HEK293 (cell line): ENCODE results near the gene RNASE4.

Experiments
- CTCF ChIA-PET: fragments of 350-600 bp; formaldehyde crosslinking; extraction: SDS; loops from one replicate; lab custom pipeline; 2021; ENCODE audit warnings: antibody characterized with exemption; lab: Yijun Ruan, JAX
- POLR2A ChIA-PET: fragments of 300-600 bp; formaldehyde crosslinking; extraction: SDS; loops from one replicate; lab custom pipeline; 2020; ENCODE audit warnings: antibody characterized with exemption, inconsistent platforms; lab: Yijun Ruan, JAX
- H3K27ac ChIP-seq: fragments of 200-500 bp; sonication (Bioruptor generic); 2 replicates; pipeline ENCODE4 v1.5.1; 2014; ENCODE audit warnings: low read depth, low read length, control low read depth, inconsistent platforms; ENCODE audit errors: extremely low read depth
- H3K36me3 ChIP-seq, 2 experiments: fragments of 200-500 bp in 1 of 2; sonication (Bioruptor generic) in 1 of 2; 1 replicate in 1 of 2; 2 replicates in 1 of 2; pipeline ENCODE4 v1.5.1; 2014 to 2017; ENCODE audit warnings: inconsistent platforms in 2 of 2, low read length in 2 of 2; ENCODE audit not compliant: control insufficient read depth in 2 of 2, insufficient read depth in 1 of 2
- H3K4me1 ChIP-seq: fragments of 200-500 bp; sonication (Bioruptor generic); 2 replicates; pipeline ENCODE4 v1.5.1; 2014; ENCODE audit warnings: mild to moderate bottlenecking, low read length, inconsistent platforms; ENCODE audit not compliant: control insufficient read depth, insufficient read depth
- H3K4me3 ChIP-seq: 2 replicates; pipeline ENCODE4 v1.5.1; 2011; ENCODE audit warnings: low read depth, mild to moderate bottlenecking, control low read depth, low read length, moderate library complexity
- H3K9me3 ChIP-seq: fragments of 200-500 bp; sonication (Bioruptor generic); 2 replicates; pipeline ENCODE4 v1.5.1; 2014; ENCODE audit warnings: low read depth, low read length, inconsistent platforms; ENCODE audit not compliant: control insufficient read depth, insufficient read depth
- PRDM10 ChIP-seq: fragments of 450-650 bp; formaldehyde crosslinking; IDR thresholded peaks from 2 replicates; pipeline ENCODE4 v1.5.1; 2016; ENCODE audit warnings: missing biosample characterization, missing genetic modification characterization
- SP7 ChIP-seq: fragments of 450-650 bp; formaldehyde crosslinking; IDR thresholded peaks from 2 replicates; pipeline ENCODE4 v1.5.1; 2016; ENCODE audit warnings: missing biosample characterization, missing genetic modification characterization
- ZBTB20 ChIP-seq: fragments of 450-650 bp; formaldehyde crosslinking; IDR thresholded peaks from 2 replicates; pipeline ENCODE4 v1.5.1; 2016; ENCODE audit warnings: missing biosample characterization, missing genetic modification characterization
- ZNF114 ChIP-seq: fragments of 450-650 bp; formaldehyde crosslinking; IDR thresholded peaks from 2 replicates; pipeline ENCODE4 v1.5.0; 2017; ENCODE audit warnings: missing biosample characterization, missing genetic modification characterization
- ZNF639 ChIP-seq: fragments of 450-650 bp; formaldehyde crosslinking; IDR thresholded peaks from 2 replicates; pipeline ENCODE4 v1.5.1; 2016; ENCODE audit warnings: missing biosample characterization, missing genetic modification characterization
- ZNF701 ChIP-seq: fragments of 450-650 bp; formaldehyde crosslinking; IDR thresholded peaks from 2 replicates; pipeline ENCODE4 v1.5.1; 2016; ENCODE audit warnings: missing biosample characterization, missing genetic modification characterization
- ZNF747 ChIP-seq: fragments of 450-650 bp; formaldehyde crosslinking; IDR thresholded peaks from 2 replicates; pipeline ENCODE4 v1.5.1; 2016; ENCODE audit warnings: missing biosample characterization, missing genetic modification characterization
- ZSCAN30 ChIP-seq: fragments of 450-650 bp; IDR thresholded peaks from 2 replicates; pipeline ENCODE4 v1.5.1; 2018; ENCODE audit warnings: missing biosample characterization, mild to moderate bottlenecking, missing genetic modification characterization, moderate library complexity
- ZSCAN4 ChIP-seq: fragments of 450-650 bp; formaldehyde crosslinking; IDR thresholded peaks from 2 replicates; pipeline ENCODE4 v1.5.1; 2017; ENCODE audit warnings: missing biosample characterization, missing genetic modification characterization
- TF ChIP-seq, protein P1 (sequence below): fragments of 450-650 bp; formaldehyde crosslinking; IDR thresholded peaks from 2 replicates; pipeline ENCODE4 v1.5.1; 2016; ENCODE audit warnings: missing biosample characterization, missing genetic modification characterization

The RNASE4 gene

DNA sequence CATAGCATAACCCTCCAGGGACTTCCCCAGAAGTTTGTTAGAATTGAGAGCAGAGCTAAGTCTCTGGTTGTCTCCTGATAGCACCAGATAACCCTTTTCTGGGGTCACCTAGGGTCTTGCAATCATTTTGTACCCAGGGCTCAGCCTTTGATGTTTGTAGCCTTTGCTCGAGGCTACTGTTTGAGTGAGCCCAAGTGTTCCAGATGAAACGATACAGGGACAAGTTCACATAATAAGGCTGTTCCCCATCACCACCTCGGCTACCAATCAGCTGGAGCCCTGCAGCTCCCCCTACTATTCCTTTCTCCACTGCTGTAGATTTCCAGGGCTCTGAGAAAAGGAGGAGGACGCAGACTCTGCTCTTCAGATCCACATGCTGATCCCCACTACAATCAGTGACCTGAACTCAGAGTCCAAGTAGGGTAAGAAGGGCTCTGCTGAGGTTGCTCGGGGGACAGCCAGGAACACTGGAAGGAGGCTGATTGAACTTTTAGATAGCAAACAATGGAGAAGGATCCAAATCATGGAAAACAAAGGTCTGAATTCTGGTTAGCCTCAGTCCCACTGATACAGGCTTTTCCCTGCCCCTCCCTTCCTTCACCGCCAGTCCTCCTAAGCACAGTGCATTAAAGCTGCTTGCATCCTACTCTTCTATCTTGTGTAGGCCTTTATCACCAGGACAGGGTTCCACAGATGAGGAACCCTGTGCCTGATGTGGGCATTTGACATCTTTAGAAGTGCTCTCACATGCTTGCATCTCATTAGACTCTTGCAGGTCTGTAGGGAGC is 61.4 kb downstream of the RNASE4 start, which contains the start of gene EDDM3A:
Gene EDDM3A (plus strand): TSS at position 317 of the 788 bp plus-strand sequence. CDS start 1,694 bp downstream, outside the sequence.
- Histone ChIP-seq H3K36me3 (no peaks in the 10 kb centered on the region), H3K9me3 (no peaks in the 10 kb centered on the region), H3K4me3 (no peak within 1 kb of the TSS), H3K4me1 (no peaks in the 10 kb centered on the region), H3K27ac (no peak within 1 kb of the TSS)
- ChIA-PET CTCF (interaction anchor here (0.6 to 1.0 kb wide), 2 partner anchors 12 to 63 kb away, joined by 3 read pairs; no protein-coding TSS in a partner anchor), POLR2A (no interaction called here)
- TF ChIP-seq ZSCAN4 (no peak), ZNF747 (tag by site-specific recombination) (no peak), ZNF639 (tag by site-specific recombination) (no peak)

DNA sequence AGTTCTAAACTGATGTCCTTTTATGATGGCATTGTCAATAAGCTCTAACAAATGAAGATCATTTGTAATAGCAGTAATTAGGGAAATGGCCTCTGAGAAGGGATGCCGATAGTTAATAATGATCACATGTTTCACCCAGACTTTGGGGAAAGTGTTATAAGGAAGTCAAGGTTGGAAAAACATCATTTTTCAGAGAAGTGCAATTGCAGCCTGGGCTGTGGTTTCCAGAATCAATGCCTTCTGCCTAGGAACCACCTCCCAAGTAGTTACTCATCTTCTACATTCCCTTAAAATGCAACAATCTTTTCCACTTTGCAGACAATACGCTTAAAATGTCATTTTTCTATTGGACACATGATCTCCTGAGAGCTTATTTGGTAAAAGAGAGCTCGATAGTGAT is 62.2 kb downstream of the RNASE4 start:
- no peak overlapping the region for H3K27ac ChIP-seq
- ChIA-PET POLR2A (no interaction called here), CTCF (no interaction called here)

More for the DNA sequence above, 62.2 kb downstream of the RNASE4 start:
- Histone ChIP-seq H3K4me1 (no peaks in the 10 kb centered on the region), H3K9me3 (no peaks in the 10 kb centered on the region), H3K4me3 (no peak overlapping the region), H3K36me3 (no peaks in the 10 kb centered on the region)
- TF ChIP-seq ZBTB20 (tag by site-specific recombination): no peak
- TF ChIP-seq, protein P1, sequence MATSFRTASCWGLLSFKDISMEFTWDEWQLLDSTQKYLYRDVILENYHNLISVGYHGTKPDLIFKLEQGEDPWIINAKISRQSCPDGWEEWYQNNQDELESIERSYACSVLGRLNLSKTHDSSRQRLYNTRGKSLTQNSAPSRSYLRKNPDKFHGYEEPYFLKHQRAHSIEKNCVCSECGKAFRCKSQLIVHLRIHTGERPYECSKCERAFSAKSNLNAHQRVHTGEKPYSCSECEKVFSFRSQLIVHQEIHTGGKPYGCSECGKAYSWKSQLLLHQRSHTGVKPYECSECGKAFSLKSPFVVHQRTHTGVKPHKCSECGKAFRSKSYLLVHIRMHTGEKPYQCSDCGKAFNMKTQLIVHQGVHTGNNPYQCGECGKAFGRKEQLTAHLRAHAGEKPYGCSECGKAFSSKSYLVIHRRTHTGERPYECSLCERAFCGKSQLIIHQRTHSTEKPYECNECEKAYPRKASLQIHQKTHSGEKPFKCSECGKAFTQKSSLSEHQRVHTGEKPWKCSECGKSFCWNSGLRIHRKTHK (tag by site-specific recombination): no peak
- no peak for TF ChIP-seq ZSCAN30 (tag by site-specific recombination)
- TF ChIP-seq SP7: no peak
- TF ChIP-seq ZNF701 (tag by site-specific recombination): no peak
- no peak for TF ChIP-seq PRDM10 (tag by site-specific recombination)
- TF ChIP-seq ZNF114 (tag by site-specific recombination): no peak
